HFFc6 (cell line): ENCODE data around the gene PLPPR5. TPM values are rescaled to one million over a fixed set of nuclear protein-coding genes. Genes with fewer than 3 reads are reported as not detected.
"Not testable (repeated sequence)": the region's sequence is repeated elsewhere in the genome, so short reads cannot be mapped to it uniquely, and the experiment has no call there.

Source experiments
- DNase-seq: peaks from one replicate; pipeline ENCODE4 v3.0.0-alpha.2; 2018
- H3K27ac Mint-ChIP-seq: 2 replicates; pipeline ENCODE4 v1.8.0; 2020; ENCODE audit warnings: mild to moderate bottlenecking, mixed read lengths
- H3K27me3 Mint-ChIP-seq: 2 replicates; pipeline ENCODE4 v1.8.0; 2021; ENCODE audit warnings: mild to moderate bottlenecking, moderate library complexity, mixed read lengths; ENCODE audit not compliant: insufficient read depth
- H3K36me3 Mint-ChIP-seq: 2 replicates; pipeline ENCODE4 v1.8.0; 2021; ENCODE audit warnings: low read depth, mixed read lengths
- H3K4me1 Mint-ChIP-seq: 2 replicates; pipeline ENCODE4 v1.8.0; 2020; ENCODE audit warnings: low read depth, mixed read lengths
- H3K4me3 Mint-ChIP-seq: 2 replicates; pipeline ENCODE4 v1.8.0; 2020; ENCODE audit warnings: mild to moderate bottlenecking, moderate library complexity, mixed read lengths
- H3K9me3 Mint-ChIP-seq: 2 replicates; pipeline ENCODE4 v1.8.0; 2020; ENCODE audit warnings: mild to moderate bottlenecking, mixed read lengths
- CTCF ChIP-seq: fragments of 200-600 bp; sonication (generic); IDR thresholded peaks from 2 replicates; pipeline ENCODE4 v1.5.0; 2021; ENCODE audit warnings: antibody characterized with exemption, mild to moderate bottlenecking
- long read RNA-seq: library from polyadenylated mRNA; unstranded; transcript quantifications from one replicate; pipeline ENCODE4 v2.0.0, GENCODE V29; 2019
- total RNA-seq, 6 experiments: library from RNA; stranded (reverse); fragmentation: NEBNext Ultra II Directional; extraction: Animal tissue kit (Norgen Biotek cat#: 25700); gene quantifications; 2 replicates in 1 of 6; 3 replicates in 5 of 6; pipeline ENCODE4 v1.2.3, GENCODE V29; 2021

PLPPR5 gene
- total RNA-seq = under 1 TPM in 2 of 6 experiments, not detected in 4; 0.05 to 0.19 TPM
- long read RNA-seq = 0 reads

- Mint-ChIP-seq H3K4me1 (no peaks in the 10 kb centered on the region), H3K27ac (no peak within 1 kb of the TSS), H3K4me3 (peak within 1 kb of the TSS; percentile 62), H3K27me3 (peaks cover 6% of the 10 kb centered on the region), H3K9me3 (no peaks in the 10 kb centered on the region), H3K36me3 (no peaks in the 10 kb centered on the region)
- 0 out of 2 replicates have a peak, but pooled peaks have one; percentile 10 for TF ChIP-seq CTCF
- no peak for DNase-seq
Measured at GRCh38 chr1:99004861-99005442, at the start of gene PLPPR5. PLPPR5 (minus strand) TSS chr1:99004861; CDS start chr1:99004671, 190 bp downstream.

- no peaks in the 10 kb centered on the region for H3K4me1 Mint-ChIP-seq
- H3K27ac Mint-ChIP-seq = no peak overlapping the region
- no peak overlapping the region for H3K4me3 Mint-ChIP-seq
- H3K9me3 Mint-ChIP-seq = no peaks in the 10 kb centered on the region; the same call in 1 of the 2 replicates
- no peak for TF ChIP-seq CTCF
- H3K27me3 Mint-ChIP-seq = no peaks in the 10 kb centered on the region; the same call in 1 of the 2 replicates
- H3K36me3 Mint-ChIP-seq = no peaks in the 10 kb centered on the region
- no peak for DNase-seq
Measured at GRCh38 chr1:99051611-99052283, 47.1 kb upstream of the PLPPR5 start.

- Mint-ChIP-seq H3K36me3 (no peaks in the 10 kb centered on the region), H3K9me3 (no peaks in the 10 kb centered on the region; the same call in 1 of the 2 replicates), H3K27ac (no peak overlapping the region), H3K4me1 (no peaks in the 10 kb centered on the region), H3K4me3 (no peak overlapping the region), H3K27me3 (no peaks in the 10 kb centered on the region; the same call in 1 of the 2 replicates)
- TF ChIP-seq CTCF = no peak
- no peak for DNase-seq
Measured at GRCh38 chr1:99049745-99050144, 45.1 kb upstream of the PLPPR5 start.

- peaks cover 20% of the 10 kb centered on the region for H3K9me3 Mint-ChIP-seq
- not testable (repeated sequence) for H3K4me1 Mint-ChIP-seq, DNase-seq, H3K4me3 Mint-ChIP-seq, H3K36me3 Mint-ChIP-seq, H3K27me3 Mint-ChIP-seq, H3K27ac Mint-ChIP-seq
Measured at GRCh38 chr1:99036746-99037145, 32.1 kb upstream of the PLPPR5 start.

- Mint-ChIP-seq H3K4me3 (no peak overlapping the region), H3K36me3 (no peaks in the 10 kb centered on the region), H3K4me1 (no peaks in the 10 kb centered on the region), H3K27me3 (peaks cover 5% of the 10 kb centered on the region; the same call in 1 of the 2 replicates), H3K9me3 (no peaks in the 10 kb centered on the region), H3K27ac (no peak overlapping the region)
- TF ChIP-seq CTCF = no peak
- DNase-seq = no peak
Measured at GRCh38 chr1:99018313-99018712, 13.7 kb upstream of the PLPPR5 start.

GRCh38 chr1:99017655-99018054, 13.0 kb upstream of the PLPPR5 start:
- Mint-ChIP-seq H3K27me3 (peaks cover 5% of the 10 kb centered on the region; the same call in 1 of the 2 replicates), H3K4me3 (no peak overlapping the region), H3K27ac (no peak overlapping the region), H3K9me3 (no peaks in the 10 kb centered on the region), H3K4me1 (no peaks in the 10 kb centered on the region), H3K36me3 (no peaks in the 10 kb centered on the region)
- no peak for TF ChIP-seq CTCF
- DNase-seq = no peak
